BE2C (cell line): ENCODE measurements around the gene KDM2A.
"Not testable (repeated sequence)": the region's sequence is repeated elsewhere in the genome, so short reads cannot be mapped to it uniquely, and the experiment has no call there.

ENCODE experiments used
- DNase-seq: peaks from one replicate; pipeline ENCODE4 v3.0.0-alpha.2; 2020
- H3K27me3 ChIP-seq: fragments of 250-450 bp; sonication (Bioruptor Pico); 2 replicates; pipeline ENCODE4 v1.5.1; 2020; ENCODE audit warnings: mild to moderate bottlenecking
- H3K36me3 ChIP-seq: fragments of 250-450 bp; sonication (Bioruptor Pico); 2 replicates; pipeline ENCODE4 v1.5.1; 2020; ENCODE audit warnings: mild to moderate bottlenecking
- H3K4me1 ChIP-seq: fragments of 250-450 bp; sonication (Bioruptor Pico); 2 replicates; pipeline ENCODE4 v1.5.1; 2020
- H3K4me3 ChIP-seq: 2 replicates; pipeline ENCODE4 v1.5.1; 2011; ENCODE audit warnings: low read depth, low read length
- H3K9me3 ChIP-seq: fragments of 250-450 bp; sonication (Bioruptor Pico); 2 replicates; pipeline ENCODE4 v1.5.1; 2020
- TF ChIP-seq, protein P1 (sequence below): IDR thresholded peaks from 2 replicates; pipeline ENCODE4 v1.5.1; 2012; ENCODE audit warnings: mild to moderate bottlenecking, low read depth, low read length

Gene KDM2A

GRCh38 chr11:67179892-67180490 lies 60.9 kb downstream of the KDM2A start:
- H3K9me3 ChIP-seq: no peaks in the 10 kb centered on the region
- no peak overlapping the region for H3K4me3 ChIP-seq
- TF ChIP-seq, protein P1, sequence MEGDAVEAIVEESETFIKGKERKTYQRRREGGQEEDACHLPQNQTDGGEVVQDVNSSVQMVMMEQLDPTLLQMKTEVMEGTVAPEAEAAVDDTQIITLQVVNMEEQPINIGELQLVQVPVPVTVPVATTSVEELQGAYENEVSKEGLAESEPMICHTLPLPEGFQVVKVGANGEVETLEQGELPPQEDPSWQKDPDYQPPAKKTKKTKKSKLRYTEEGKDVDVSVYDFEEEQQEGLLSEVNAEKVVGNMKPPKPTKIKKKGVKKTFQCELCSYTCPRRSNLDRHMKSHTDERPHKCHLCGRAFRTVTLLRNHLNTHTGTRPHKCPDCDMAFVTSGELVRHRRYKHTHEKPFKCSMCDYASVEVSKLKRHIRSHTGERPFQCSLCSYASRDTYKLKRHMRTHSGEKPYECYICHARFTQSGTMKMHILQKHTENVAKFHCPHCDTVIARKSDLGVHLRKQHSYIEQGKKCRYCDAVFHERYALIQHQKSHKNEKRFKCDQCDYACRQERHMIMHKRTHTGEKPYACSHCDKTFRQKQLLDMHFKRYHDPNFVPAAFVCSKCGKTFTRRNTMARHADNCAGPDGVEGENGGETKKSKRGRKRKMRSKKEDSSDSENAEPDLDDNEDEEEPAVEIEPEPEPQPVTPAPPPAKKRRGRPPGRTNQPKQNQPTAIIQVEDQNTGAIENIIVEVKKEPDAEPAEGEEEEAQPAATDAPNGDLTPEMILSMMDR: no peak
- DNase-seq: peak; percentile 21
- H3K27me3 ChIP-seq: no peaks in the 10 kb centered on the region
- peaks cover 9% of the 10 kb centered on the region for H3K4me1 ChIP-seq
- H3K36me3 ChIP-seq: peaks cover 36% of the 10 kb centered on the region

DNA sequence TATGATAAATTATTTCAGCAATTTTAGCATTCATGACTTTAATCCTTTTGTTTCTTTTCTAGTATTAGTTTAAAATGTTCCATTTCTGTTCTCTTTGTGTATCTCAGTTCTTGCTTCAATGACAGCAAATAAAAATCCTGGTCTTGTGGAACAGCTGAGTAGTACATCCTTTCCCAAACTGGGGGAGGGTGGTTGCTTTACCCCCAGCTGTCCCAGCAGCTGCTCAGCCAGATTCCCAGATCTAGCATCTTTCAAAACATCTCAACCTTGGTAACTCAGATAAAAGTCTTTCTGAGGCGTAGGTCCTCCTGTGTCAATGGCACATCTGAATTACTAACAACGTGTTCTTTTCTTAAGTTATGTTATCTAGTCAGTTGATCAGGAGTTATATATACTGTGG lies 75.0 kb downstream of the KDM2A start:
- peaks cover 36% of the 10 kb centered on the region for H3K36me3 ChIP-seq
- TF ChIP-seq, protein P1: no peak
- H3K27me3 ChIP-seq: no peaks in the 10 kb centered on the region
- DNase-seq: no peak
- no peak overlapping the region for H3K4me3 ChIP-seq
- H3K9me3 ChIP-seq: no peaks in the 10 kb centered on the region
- no peaks in the 10 kb centered on the region for H3K4me1 ChIP-seq

DNA sequence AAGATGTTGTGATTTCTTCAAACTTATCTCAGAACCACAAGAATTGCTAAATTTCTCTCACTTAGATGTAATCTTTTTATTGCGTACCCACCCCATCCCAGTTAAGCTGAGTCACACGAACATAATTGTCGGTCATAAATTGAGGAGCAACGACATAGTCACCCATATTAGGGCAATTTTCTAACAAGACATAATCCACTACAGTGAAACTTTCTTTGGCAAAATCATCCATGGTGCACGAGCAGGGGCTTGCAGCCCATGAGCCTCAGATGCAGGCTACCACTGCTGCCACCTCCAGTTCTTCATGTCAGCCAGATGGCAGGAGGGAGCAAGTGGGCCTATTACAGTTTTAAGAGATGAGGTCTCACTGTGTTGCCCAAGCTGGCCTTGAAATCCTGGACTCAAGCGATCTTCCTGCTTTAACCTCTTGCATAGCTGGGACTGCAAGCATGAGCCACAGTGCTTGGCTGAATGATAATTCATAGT lies 77.0 kb downstream of the KDM2A start:
- H3K36me3 ChIP-seq: peaks cover 48% of the 10 kb centered on the region
- no peaks in the 10 kb centered on the region for H3K27me3 ChIP-seq
- no peak overlapping the region for H3K4me3 ChIP-seq
- TF ChIP-seq, protein P1: peak; percentile 5; the same call in 1 of the 2 replicates
- no peak for DNase-seq
- H3K4me1 ChIP-seq: no peaks in the 10 kb centered on the region
- no peaks in the 10 kb centered on the region for H3K9me3 ChIP-seq

- Histone ChIP-seq H3K9me3 (no peaks in the 10 kb centered on the region), H3K36me3 (peaks cover 49% of the 10 kb centered on the region), H3K4me3 (no peak overlapping the region), H3K27me3 (no peaks in the 10 kb centered on the region), H3K4me1 (no peaks in the 10 kb centered on the region)
- TF ChIP-seq, protein P1: no peak
- DNase-seq: no peak
Measured at GRCh38 chr11:67197606-67198005, 78.5 kb downstream of the KDM2A start.

DNA sequence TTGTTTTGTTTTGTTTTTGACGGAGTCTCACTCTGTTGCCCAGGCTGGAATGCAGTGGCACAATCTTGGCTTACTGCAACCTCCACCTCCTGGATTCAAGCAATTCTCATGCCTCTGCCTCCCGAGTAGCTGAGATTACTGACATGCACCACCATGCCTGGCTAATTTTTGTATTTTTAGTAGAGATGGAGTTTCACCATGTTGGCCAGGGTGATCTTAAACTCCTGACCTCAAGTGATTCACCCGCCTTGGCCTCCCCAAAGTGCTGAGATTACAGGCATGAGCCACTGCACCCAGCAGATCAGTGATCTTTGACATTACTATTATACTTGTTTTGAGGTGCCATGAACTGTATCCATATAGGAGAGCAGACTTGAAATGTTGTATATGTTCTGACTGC lies 79.7 kb downstream of the KDM2A start:
- peaks cover 44% of the 10 kb centered on the region for H3K36me3 ChIP-seq
- not testable (repeated sequence) for DNase-seq

DNA sequence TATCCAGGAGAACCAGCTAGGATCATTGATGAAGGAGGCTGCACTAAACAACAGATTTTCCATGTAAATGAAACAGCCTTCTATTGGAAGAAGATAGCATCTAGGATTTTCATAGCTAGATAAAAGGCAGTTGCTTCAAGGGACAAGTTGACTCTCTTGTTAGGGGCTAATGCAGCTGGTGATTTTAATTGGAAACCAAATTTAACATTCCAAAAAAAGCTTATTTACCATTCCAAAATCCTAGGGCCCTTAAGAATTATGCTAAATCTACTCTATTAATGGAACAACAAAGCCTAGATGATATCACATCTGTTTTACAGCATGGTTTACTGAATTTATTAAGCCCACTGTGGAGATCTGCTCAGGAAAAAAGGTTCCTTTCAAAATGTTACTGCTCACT lies 80.7 kb downstream of the KDM2A start:
- H3K4me1 ChIP-seq: no peaks in the 10 kb centered on the region
- TF ChIP-seq, protein P1: no peak
- H3K9me3 ChIP-seq: no peaks in the 10 kb centered on the region
- H3K4me3 ChIP-seq: no peak overlapping the region
- DNase-seq: no peak
- peaks cover 38% of the 10 kb centered on the region for H3K36me3 ChIP-seq
- H3K27me3 ChIP-seq: no peaks in the 10 kb centered on the region

More for the DNA sequence above, 79.7 kb downstream of the KDM2A start:
- H3K27me3 ChIP-seq, H3K9me3 ChIP-seq, H3K4me1 ChIP-seq, H3K4me3 ChIP-seq: not testable (repeated sequence)

DNA sequence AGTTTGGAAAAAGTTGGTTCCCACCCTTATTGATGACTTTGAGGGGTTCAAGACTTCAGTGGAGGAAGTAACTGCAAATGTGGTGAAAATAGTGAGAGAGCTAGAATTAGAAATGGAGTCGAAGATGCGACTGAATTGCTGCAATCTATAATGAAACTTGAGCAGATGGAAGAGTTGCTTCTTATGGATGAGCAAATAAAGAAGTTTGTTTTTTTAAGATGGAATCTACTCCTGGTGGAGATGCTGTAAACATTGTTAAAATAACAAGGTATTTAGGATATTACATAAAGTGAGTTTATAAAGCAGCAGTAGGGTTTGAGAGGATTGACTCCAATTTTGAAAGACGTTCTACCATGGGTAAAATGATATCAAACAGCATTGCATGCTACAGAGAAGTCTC lies 83.0 kb downstream of the KDM2A start:
- TF ChIP-seq, protein P1: no peak
- Histone ChIP-seq H3K27me3 (no peaks in the 10 kb centered on the region), H3K4me1 (no peaks in the 10 kb centered on the region), H3K4me3 (no peak overlapping the region), H3K9me3 (no peaks in the 10 kb centered on the region; the same call in 1 of the 2 replicates), H3K36me3 (peaks cover 28% of the 10 kb centered on the region)
- DNase-seq: no peak
